HG02840 (cell line): ENCODE measurements around the gene PHPT1.
"Not testable (repeated sequence)": the region's sequence is repeated elsewhere in the genome, so short reads cannot be mapped to it uniquely, and the experiment has no call there.

Experiments
- ATAC-seq: cut with Tn5 transposase; IDR thresholded peaks from one replicate; pipeline ENCODE4 v1.9.1; 2021; ENCODE audit warnings: mild to moderate bottlenecking, moderate library complexity, moderate number of reproducible peaks; ENCODE audit not compliant: unreplicated experiment, low FRiP score

Gene PHPT1

GRCh38 chr9:136849038-136849959 lies at the start of gene PHPT1:
PHPT1 (plus strand) TSS chr9:136849409; CDS start chr9:136849431, 22 bp downstream.
- ATAC-seq, result peak; percentile 85

- ATAC-seq, result no peak
Observed at GRCh38 chr9:136799854-136800657, 49.2 kb upstream of the PHPT1 start.

- ATAC-seq, result no peak
Observed at GRCh38 chr9:136802321-136802720, 46.9 kb upstream of the PHPT1 start.

GRCh38 chr9:136803009-136803550 lies 46.1 kb upstream of the PHPT1 start:
- not testable (repeated sequence) for ATAC-seq

GRCh38 chr9:136803551-136804508 lies 45.4 kb upstream of the PHPT1 start:
- ATAC-seq, result no peak

- ATAC-seq, result no peak
Observed at GRCh38 chr9:136804509-136805206, 44.6 kb upstream of the PHPT1 start.

GRCh38 chr9:136805207-136805740 lies 43.9 kb upstream of the PHPT1 start:
- no peak for ATAC-seq

- ATAC-seq, result no peak
Observed at GRCh38 chr9:136806067-136806466, 43.1 kb upstream of the PHPT1 start.

GRCh38 chr9:136806631-136807201 lies 42.5 kb upstream of the PHPT1 start:
- ATAC-seq, result no peak

GRCh38 chr9:136807281-136808074 lies 41.7 kb upstream of the PHPT1 start, which contains the start of gene RABL6:
RABL6 (plus strand) TSS chr9:136807948; CDS start chr9:136808197, 249 bp downstream.
- ATAC-seq, result peak; percentile 75

- ATAC-seq, result peak; percentile 40
Observed at GRCh38 chr9:136808075-136808805, 41.0 kb upstream of the PHPT1 start.

- no peak for ATAC-seq
Observed at GRCh38 chr9:136808806-136809158, 40.4 kb upstream of the PHPT1 start.

GRCh38 chr9:136814725-136815421 lies 34.3 kb upstream of the PHPT1 start:
- no peak for ATAC-seq

- ATAC-seq, result no peak
Observed at GRCh38 chr9:136815422-136815782, 33.8 kb upstream of the PHPT1 start.

- no peak for ATAC-seq
Observed at GRCh38 chr9:136820971-136821825, 28.0 kb upstream of the PHPT1 start.
